ENCODE measurements around the gene KRTAP10-9.
"Not testable (repeated sequence)": the region's sequence is repeated elsewhere in the genome, so short reads cannot be mapped to it uniquely, and the experiment has no call there.

The KRTAP10-9 gene

GRCh38 chr21:44613386-44614155 lies 13.3 kb upstream of the KRTAP10-9 start:
- in situ Hi-C loops (cut with HindIII; ENCODE audit: low sequenced_read_pairs) = no loop called here

- in situ Hi-C loops (cut with HindIII; ENCODE audit: low sequenced_read_pairs) = no loop called here
These were observed 12.7 kb upstream of the KRTAP10-9 start for GRCh38 chr21:44614161-44614631.

GRCh38 chr21:44614961-44615391 lies 11.9 kb upstream of the KRTAP10-9 start:
- in situ Hi-C loops (cut with HindIII; ENCODE audit: low sequenced_read_pairs) = no loop called here

GRCh38 chr21:44615466-44615865 lies 11.4 kb upstream of the KRTAP10-9 start:
- in situ Hi-C loops (cut with HindIII; ENCODE audit: low sequenced_read_pairs) = no loop called here

DNA sequence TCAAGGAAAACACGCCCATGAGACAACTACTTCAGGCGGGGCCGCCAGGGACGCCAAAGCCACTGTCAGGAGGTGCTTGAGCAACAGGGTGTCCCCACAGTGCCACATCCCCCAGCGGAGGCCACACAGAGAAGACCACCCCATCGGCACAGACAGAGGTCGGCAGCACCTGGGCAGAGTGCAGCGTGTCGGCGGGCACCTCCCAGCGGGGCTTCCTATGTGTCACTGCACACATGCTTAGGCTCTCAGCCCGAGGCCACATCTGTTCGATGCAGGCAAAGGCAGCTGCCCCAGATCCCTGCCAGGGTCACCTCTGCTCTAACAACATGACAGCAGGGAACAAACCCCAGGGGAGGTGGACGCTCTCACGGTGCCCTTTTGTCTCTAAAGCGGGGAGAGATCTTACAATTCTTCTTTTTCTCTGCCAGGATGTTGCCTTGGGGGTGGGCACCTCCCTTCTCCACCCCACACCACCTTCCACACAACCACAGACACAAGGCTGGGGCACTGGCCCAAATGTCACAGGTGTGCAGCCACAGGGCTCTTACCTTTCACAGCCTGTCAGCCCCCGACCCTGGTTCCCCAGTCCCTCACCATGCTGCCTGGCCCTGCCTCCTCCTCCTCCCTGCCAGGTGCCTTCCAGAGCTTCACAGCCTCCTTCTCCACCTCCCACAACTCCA lies 10.8 kb upstream of the KRTAP10-9 start:
- in situ Hi-C loops (cut with HindIII; ENCODE audit: low sequenced_read_pairs) = no loop called here

- in situ Hi-C loops (cut with HindIII; ENCODE audit: low sequenced_read_pairs) = no loop called here
These were observed 10.3 kb upstream of the KRTAP10-9 start for GRCh38 chr21:44616591-44616926.

DNA sequence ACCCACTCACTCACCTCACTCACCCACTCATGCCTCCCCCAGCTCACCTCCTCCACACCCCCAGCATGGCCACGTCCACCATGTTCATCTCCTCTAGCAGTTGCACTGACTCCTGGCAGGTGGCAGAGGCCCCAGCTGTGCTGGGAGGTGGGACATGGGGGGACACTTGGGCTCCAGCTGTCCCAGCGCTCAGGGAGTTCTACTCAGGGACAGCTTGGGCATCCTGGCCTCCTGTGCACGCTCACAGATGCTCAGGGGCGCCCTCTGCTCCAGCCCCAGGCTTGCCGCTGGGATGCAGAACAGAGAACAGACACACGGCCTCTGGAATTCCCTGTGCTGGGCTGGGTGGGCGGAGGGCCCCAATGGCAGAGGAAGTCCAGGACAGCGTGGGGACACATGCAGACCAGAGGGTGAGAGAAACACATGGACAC lies 9.8 kb upstream of the KRTAP10-9 start:
- in situ Hi-C loops (cut with HindIII; ENCODE audit: low sequenced_read_pairs) = no loop called here

DNA sequence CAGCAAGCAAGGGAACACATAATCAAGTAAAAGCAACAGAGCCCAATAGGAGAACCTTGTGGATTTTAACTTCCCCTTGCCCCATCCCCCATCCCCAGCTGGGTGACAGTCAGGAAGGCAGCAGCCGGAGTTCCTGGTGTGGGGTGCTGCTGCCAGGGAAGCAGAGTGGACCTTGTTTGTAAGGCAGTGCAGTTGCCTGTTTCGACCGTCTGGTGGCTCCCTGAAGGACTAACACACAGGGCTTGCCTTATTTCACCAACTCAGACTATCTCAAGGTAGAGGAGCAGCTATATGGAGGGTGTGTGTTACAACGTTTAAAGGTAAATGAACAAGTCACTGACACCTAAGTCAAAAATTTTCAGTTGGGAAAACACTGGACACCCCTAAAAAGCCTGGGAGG lies 8.4 kb upstream of the KRTAP10-9 start:
- in situ Hi-C loops (cut with HindIII; ENCODE audit: low sequenced_read_pairs) = no loop called here

GRCh38 chr21:44618909-44619308 lies 8.0 kb upstream of the KRTAP10-9 start:
- in situ Hi-C loops (cut with HindIII; ENCODE audit: low sequenced_read_pairs) = no loop called here

DNA sequence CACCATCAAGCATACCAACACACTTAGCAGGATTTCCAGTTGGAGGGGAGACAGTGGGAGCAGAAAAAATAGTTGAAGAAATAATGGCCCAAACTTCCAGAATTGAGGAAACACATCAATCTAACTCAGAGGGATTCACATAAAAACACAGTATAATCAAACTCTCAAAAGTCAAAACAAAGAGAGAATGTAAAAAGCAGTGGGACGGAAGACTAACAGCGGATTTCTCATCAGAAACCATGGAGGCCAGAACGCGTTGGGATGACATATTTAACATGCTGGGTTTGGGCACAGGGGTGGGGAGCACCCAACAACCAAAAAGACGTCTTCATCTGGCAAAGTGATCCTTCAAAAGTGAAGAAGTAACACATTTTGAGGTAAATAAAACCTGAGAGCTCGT lies 7.0 kb upstream of the KRTAP10-9 start:
- in situ Hi-C loops (cut with HindIII; ENCODE audit: low sequenced_read_pairs) = no loop called here

- in situ Hi-C loops (cut with HindIII; ENCODE audit: low sequenced_read_pairs) = no loop called here
These were observed 3.3 kb upstream of the KRTAP10-9 start for GRCh38 chr21:44623575-44623974.

GRCh38 chr21:44625756-44626155 lies 1.1 kb upstream of the KRTAP10-9 start:
- in situ Hi-C loops (cut with HindIII; ENCODE audit: low sequenced_read_pairs) = no loop called here

DNA sequence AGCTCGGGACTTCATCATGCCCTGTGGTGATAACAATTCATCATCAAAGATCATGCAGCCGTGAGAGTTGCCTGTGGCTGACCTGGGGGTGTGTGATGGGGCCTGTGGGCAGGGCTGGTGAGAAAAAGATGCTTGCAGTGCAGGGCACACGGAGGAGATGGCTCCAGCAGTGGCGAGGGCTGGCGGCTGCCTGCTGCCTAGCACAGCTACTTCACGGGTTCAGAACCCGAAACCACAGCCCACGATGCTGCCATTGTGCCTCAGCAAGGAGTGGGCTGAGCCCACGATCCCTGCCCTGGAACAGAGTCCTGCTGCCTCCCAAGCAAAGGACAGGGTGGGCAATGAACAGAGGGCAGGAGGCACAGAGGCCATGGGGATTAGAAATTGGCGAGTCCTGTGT lies 631 bp upstream of the KRTAP10-9 start:
- in situ Hi-C loops (cut with HindIII; ENCODE audit: low sequenced_read_pairs) = no loop called here

- in situ Hi-C loops (cut with HindIII; ENCODE audit: low sequenced_read_pairs) = not testable (repeated sequence)
These were observed 409 bp downstream of the KRTAP10-9 start for GRCh38 chr21:44627181-44627822.

- in situ Hi-C loops (cut with HindIII; ENCODE audit: low sequenced_read_pairs) = not testable (repeated sequence)
These were observed 939 bp downstream of the KRTAP10-9 start for GRCh38 chr21:44627831-44628233.

DNA sequence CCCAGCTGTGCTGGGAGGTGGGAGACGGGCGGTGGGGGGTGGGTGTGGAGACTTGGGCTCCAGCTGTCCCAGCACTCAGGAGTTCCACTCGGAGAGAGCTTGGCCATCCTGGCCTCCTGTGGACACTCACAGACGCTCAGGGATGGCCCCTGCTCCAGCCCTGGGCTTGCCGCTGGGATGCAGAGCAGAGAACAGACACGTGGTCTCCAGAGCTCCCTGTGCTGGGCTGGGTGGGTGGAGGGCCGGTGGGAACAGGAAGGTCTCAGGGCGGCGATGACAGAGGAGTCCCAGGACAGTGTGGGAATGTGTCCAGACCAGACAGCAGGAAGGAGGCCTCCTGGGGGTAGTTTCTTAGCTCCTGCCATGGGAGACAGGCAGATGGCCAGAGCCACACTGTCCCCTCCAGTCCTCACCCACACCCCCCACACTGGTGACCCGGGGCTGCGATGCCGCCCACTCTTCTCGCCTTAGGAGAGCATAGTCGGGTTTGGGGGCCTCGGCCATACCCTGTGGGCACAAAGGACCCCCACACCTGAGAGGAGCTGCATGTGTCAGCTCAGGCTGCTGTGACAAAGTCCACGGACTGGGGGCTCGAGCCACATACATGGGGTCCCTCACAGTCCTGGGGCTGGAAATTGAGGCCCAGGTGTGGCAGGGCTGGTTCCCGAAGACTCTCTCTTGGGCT lies 2.0 kb downstream of the KRTAP10-9 start:
- in situ Hi-C loops (cut with HindIII; ENCODE audit: low sequenced_read_pairs) = no loop called here

- in situ Hi-C loops (cut with HindIII; ENCODE audit: low sequenced_read_pairs) = no loop called here
These were observed 3.5 kb downstream of the KRTAP10-9 start for GRCh38 chr21:44630440-44630839.

GRCh38 chr21:44632067-44632466 lies 5.2 kb downstream of the KRTAP10-9 start:
- in situ Hi-C loops (cut with HindIII; ENCODE audit: low sequenced_read_pairs) = no loop called here

GRCh38 chr21:44636209-44637017 lies 9.5 kb downstream of the KRTAP10-9 start:
- in situ Hi-C loops (cut with HindIII; ENCODE audit: low sequenced_read_pairs) = no loop called here

Data from endothelial cell of hepatic sinusoid (primary cell).